ENCODE results near the gene HJURP. TPM values are rescaled to one million over a fixed set of nuclear protein-coding genes. Genes with fewer than 3 reads are reported as not detected.

The HJURP gene, protein sequence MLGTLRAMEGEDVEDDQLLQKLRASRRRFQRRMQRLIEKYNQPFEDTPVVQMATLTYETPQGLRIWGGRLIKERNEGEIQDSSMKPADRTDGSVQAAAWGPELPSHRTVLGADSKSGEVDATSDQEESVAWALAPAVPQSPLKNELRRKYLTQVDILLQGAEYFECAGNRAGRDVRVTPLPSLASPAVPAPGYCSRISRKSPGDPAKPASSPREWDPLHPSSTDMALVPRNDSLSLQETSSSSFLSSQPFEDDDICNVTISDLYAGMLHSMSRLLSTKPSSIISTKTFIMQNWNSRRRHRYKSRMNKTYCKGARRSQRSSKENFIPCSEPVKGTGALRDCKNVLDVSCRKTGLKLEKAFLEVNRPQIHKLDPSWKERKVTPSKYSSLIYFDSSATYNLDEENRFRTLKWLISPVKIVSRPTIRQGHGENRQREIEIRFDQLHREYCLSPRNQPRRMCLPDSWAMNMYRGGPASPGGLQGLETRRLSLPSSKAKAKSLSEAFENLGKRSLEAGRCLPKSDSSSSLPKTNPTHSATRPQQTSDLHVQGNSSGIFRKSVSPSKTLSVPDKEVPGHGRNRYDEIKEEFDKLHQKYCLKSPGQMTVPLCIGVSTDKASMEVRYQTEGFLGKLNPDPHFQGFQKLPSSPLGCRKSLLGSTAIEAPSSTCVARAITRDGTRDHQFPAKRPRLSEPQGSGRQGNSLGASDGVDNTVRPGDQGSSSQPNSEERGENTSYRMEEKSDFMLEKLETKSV
- polyA plus RNA-seq (2011; rRNA removed): 111 and 119 TPM in 2 replicates
- 118 and 128 TPM in 2 replicates for polyA plus RNA-seq (2012; cell fraction: cytosol; rRNA removed)
- 310 and 320 TPM in 2 replicates for polyA plus RNA-seq (2012; cell fraction: nucleus; rRNA removed)
- polyA plus RNA-seq (2017; fragmentation: RNase III; extraction: RNeasy Plus Mini Kit Qiagen cat#74134 plus additional on column Dnase treatment): 102 to 109 TPM (median 103 TPM) in 3 replicates
- 230 and 268 TPM in 2 replicates for polyA minus RNA-seq (2011; rRNA and poly(A)+ RNA removed)

DNA sequence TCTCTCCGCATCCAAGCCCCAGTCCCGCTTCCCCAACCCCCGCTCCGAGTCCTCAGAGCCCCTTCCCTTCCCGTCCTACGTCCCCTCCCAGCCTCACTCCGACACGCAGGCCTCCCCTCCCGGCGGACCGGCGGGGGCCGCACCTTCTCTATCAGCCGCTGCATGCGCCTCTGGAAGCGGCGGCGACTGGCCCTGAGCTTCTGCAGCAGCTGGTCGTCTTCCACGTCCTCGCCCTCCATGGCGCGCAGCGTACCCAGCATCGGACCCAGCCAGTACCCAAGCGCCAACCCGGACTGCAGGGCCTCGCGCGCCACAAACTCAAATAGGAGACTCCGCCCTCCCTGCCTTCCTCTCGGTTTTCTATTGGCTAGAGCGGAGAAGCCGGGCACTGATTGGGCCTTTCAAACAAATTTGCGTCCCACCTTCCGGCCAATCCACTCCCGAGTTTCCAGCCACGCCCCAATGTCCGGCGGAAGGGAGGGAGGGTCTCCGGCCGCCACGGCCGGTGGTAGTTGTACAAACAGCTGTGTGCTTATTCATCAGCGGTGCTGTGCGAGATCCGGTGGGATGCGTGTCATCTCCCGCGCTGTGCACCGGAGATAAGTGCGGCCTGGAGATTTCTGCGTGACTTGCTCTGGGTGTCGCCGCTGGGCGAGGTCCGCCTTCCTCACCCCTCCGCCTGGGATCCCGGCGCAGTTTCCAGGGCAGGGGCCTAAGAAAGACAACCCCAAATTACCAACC, at the start of gene HJURP:
TSS of gene HJURP (minus strand) at position 295 of the 741 bp plus-strand sequence. CDS start at position 260, 35 bp downstream.
- 2% methylated on average over 52 of the region's 60 CpGs for whole genome bisulfite sequencing (ENCODE audit: missing lambda C conversion rate)
- POLR2A ChIA-PET: interaction anchor here (0.6 to 1.0 kb wide), 4 partner anchors 9 to 148 kb away, joined by 3 read pairs; partner anchors contain the start of gene MSL3B
- DNase-seq (ENCODE audit: low read depth in 1 of 2, low spot score in 1 of 2) (peak; percentile 95 to 97), FAIRE-seq (peak; percentile 43), ATAC-seq (peak; percentile 88 to 91)
- Histone ChIP-seq H3K9me3 (no peaks in the 10 kb centered on the region), H3K4me3 (peak within 1 kb of the TSS; percentile 76), H3K4me2 (peak within 1 kb of the TSS; percentile 87), H3K27ac (peak within 1 kb of the TSS; percentile 85 to 97), H3K4me1 (peaks cover 50% of the 10 kb centered on the region)
- CTCF ChIA-PET: interaction anchor here (1.0 kb wide), 1 partner anchor 691 kb away, joined by 3 read pairs; no protein-coding TSS in a partner anchor
- peak in 1 of 2 experiments; percentile 85; a peak in 3 of 5 replicates for TF ChIP-seq JUN (IDR thresholded peaks at IDR 0.05)
- TF ChIP-seq SREBF2 (IDR thresholded peaks at IDR 0.05): no peak
- TF ChIP-seq, protein P1, sequence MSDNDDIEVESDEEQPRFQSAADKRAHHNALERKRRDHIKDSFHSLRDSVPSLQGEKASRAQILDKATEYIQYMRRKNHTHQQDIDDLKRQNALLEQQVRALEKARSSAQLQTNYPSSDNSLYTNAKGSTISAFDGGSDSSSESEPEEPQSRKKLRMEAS (IDR thresholded peaks at IDR 0.05): peak; percentile 82
- peak; percentile 58; the same call in 1 of the 2 replicates for TF ChIP-seq HDAC2 (IDR thresholded peaks at IDR 0.05)
- TF ChIP-seq NR3C1 (IDR thresholded peaks at IDR 0.05): no peak
- TF ChIP-seq RNF2 (IDR thresholded peaks at IDR 0.05; ENCODE audit: borderline replicate concordance, low read depth): no peak
- TF ChIP-seq SMC3 (IDR thresholded peaks at IDR 0.05): no peak
- TF ChIP-seq BHLHE40 (IDR thresholded peaks at IDR 0.05; ENCODE audit: low read depth, low read length): no peak
- TF ChIP-seq MYC (IDR thresholded peaks at IDR 0.05; ENCODE audit: borderline replicate concordance, low read length): no peak
- no peak for TF ChIP-seq ZC3H11A (IDR thresholded peaks at IDR 0.05)
- TF ChIP-seq, protein P2, sequence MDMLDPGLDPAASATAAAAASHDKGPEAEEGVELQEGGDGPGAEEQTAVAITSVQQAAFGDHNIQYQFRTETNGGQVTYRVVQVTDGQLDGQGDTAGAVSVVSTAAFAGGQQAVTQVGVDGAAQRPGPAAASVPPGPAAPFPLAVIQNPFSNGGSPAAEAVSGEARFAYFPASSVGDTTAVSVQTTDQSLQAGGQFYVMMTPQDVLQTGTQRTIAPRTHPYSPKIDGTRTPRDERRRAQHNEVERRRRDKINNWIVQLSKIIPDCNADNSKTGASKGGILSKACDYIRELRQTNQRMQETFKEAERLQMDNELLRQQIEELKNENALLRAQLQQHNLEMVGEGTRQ (IDR thresholded peaks at IDR 0.05): no peak
- TF ChIP-seq, protein P3, sequence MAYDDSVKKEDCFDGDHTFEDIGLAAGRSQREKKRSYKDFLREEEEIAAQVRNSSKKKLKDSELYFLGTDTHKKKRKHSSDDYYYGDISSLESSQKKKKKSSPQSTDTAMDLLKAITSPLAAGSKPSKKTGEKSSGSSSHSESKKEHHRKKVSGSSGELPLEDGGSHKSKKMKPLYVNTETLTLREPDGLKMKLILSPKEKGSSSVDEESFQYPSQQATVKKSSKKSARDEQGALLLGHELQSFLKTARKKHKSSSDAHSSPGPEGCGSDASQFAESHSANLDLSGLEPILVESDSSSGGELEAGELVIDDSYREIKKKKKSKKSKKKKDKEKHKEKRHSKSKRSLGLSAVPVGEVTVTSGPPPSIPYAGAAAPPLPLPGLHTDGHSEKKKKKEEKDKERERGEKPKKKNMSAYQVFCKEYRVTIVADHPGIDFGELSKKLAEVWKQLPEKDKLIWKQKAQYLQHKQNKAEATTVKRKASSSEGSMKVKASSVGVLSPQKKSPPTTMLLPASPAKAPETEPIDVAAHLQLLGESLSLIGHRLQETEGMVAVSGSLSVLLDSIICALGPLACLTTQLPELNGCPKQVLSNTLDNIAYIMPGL (CRISPR knock-in tag; IDR thresholded peaks at IDR 0.05; ENCODE audit: borderline replicate concordance): no peak
- TF ChIP-seq HOXB13 (CRISPR knock-in tag; IDR thresholded peaks at IDR 0.05; ENCODE audit: low read depth): no peak
- TF ChIP-seq HOXA7 (CRISPR knock-in tag; IDR thresholded peaks at IDR 0.05): no peak
- TF ChIP-seq KDM5A (IDR thresholded peaks at IDR 0.05): peak; percentile 77
- no peak for TF ChIP-seq RARB (CRISPR knock-in tag; IDR thresholded peaks at IDR 0.05)
- no peak for TF ChIP-seq EP300 (IDR thresholded peaks at IDR 0.05)
- TF ChIP-seq NPAS2 (CRISPR knock-in tag; IDR thresholded peaks at IDR 0.05; ENCODE audit: borderline replicate concordance): no peak
- TF ChIP-seq ZFP36 (IDR thresholded peaks at IDR 0.05; ENCODE audit: borderline replicate concordance, partially characterized antibody): no peak
- TF ChIP-seq CHD2 (IDR thresholded peaks at IDR 0.05; ENCODE audit: low read length, partially characterized antibody): no peak
- TF ChIP-seq, protein P4, sequence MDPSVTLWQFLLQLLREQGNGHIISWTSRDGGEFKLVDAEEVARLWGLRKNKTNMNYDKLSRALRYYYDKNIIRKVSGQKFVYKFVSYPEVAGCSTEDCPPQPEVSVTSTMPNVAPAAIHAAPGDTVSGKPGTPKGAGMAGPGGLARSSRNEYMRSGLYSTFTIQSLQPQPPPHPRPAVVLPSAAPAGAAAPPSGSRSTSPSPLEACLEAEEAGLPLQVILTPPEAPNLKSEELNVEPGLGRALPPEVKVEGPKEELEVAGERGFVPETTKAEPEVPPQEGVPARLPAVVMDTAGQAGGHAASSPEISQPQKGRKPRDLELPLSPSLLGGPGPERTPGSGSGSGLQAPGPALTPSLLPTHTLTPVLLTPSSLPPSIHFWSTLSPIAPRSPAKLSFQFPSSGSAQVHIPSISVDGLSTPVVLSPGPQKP (IDR thresholded peaks at IDR 0.05; ENCODE audit: low read depth, low read length): no peak
- peak; percentile 78 for TF ChIP-seq POLR2A (IDR thresholded peaks at IDR 0.05; ENCODE audit: low read length)
- TF ChIP-seq PHF8 (IDR thresholded peaks at IDR 0.05; ENCODE audit: borderline replicate concordance, low read depth): peak; percentile 39
- no peak for TF ChIP-seq JUNB (IDR thresholded peaks at IDR 0.05)
- TF ChIP-seq ZSCAN20 (CRISPR knock-in tag; IDR thresholded peaks at IDR 0.05): no peak
- TF ChIP-seq RCOR1 (IDR thresholded peaks at IDR 0.05; ENCODE audit: low read depth, low read length): no peak
- TF ChIP-seq, protein P5, sequence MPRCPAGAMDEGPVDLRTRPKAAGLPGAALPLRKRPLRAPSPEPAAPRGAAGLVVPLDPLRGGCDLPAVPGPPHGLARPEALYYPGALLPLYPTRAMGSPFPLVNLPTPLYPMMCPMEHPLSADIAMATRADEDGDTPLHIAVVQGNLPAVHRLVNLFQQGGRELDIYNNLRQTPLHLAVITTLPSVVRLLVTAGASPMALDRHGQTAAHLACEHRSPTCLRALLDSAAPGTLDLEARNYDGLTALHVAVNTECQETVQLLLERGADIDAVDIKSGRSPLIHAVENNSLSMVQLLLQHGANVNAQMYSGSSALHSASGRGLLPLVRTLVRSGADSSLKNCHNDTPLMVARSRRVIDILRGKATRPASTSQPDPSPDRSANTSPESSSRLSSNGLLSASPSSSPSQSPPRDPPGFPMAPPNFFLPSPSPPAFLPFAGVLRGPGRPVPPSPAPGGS (IDR thresholded peaks at IDR 0.05): 0 out of 3 replicates have a peak, but pooled peaks have one; percentile 53
- TF ChIP-seq GATA3 (IDR thresholded peaks at IDR 0.05; ENCODE audit: borderline replicate concordance): no peak
- TF ChIP-seq, protein P6, sequence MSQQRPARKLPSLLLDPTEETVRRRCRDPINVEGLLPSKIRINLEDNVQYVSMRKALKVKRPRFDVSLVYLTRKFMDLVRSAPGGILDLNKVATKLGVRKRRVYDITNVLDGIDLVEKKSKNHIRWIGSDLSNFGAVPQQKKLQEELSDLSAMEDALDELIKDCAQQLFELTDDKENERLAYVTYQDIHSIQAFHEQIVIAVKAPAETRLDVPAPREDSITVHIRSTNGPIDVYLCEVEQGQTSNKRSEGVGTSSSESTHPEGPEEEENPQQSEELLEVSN (IDR thresholded peaks at IDR 0.05; ENCODE audit: borderline replicate concordance, low read depth): peak; percentile 86
- no peak for TF ChIP-seq FOSB (CRISPR knock-in tag; IDR thresholded peaks at IDR 0.05)
- TF ChIP-seq, protein P7, sequence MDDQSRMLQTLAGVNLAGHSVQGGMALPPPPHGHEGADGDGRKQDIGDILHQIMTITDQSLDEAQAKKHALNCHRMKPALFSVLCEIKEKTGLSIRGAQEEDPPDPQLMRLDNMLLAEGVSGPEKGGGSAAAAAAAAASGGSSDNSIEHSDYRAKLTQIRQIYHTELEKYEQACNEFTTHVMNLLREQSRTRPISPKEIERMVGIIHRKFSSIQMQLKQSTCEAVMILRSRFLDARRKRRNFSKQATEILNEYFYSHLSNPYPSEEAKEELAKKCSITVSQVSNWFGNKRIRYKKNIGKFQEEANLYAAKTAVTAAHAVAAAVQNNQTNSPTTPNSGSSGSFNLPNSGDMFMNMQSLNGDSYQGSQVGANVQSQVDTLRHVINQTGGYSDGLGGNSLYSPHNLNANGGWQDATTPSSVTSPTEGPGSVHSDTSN (IDR thresholded peaks at IDR 0.05): no peak; the same call in none of the 2 replicates
